Measurements from ENCODE around the gene MYO5A.
A peak's percentile ranks its signal among the peaks of the same experiment; 100 is the strongest.

MYO5A gene

GRCh38 chr15:52350423-52350822 lies 178.3 kb downstream of the MYO5A start:
- Histone ChIP-seq H2AFZ (ENCODE audit: low read depth, low read length) (no peak overlapping the region), H3K4me1 (ENCODE audit: control insufficient read depth, insufficient read depth, low read depth, low read length) (no peaks in the 10 kb centered on the region), H3K36me3 (ENCODE audit: control insufficient read depth in 1 of 2, insufficient read depth in 2 of 2, low read depth in 1 of 2, low read length in 2 of 2) (peaks cover 22 to 71% of the 10 kb centered on the region in 2 experiments), H4K91ac (ENCODE audit: low read length) (no peak overlapping the region), H2BK5ac (ENCODE audit: low read depth, low read length, poor library complexity, severe bottlenecking) (no peak overlapping the region), H3K27ac (ENCODE audit: low read length, poor library complexity, severe bottlenecking) (no peak overlapping the region), H3K23ac (ENCODE audit: low read length in 2 of 2) (no peak overlapping the region), H3K9me3 (ENCODE audit: control insufficient read depth, low read length) (no peaks in the 10 kb centered on the region), H3K79me1 (replicated peaks; ENCODE audit: low read length, poor library complexity, severe bottlenecking) (peaks cover 2% of the 10 kb centered on the region), H3K18ac (ENCODE audit: low read depth in 1 of 2, low read length in 2 of 2) (no peak overlapping the region), H3K4ac (ENCODE audit: low read depth in 1 of 2, low read length in 2 of 2) (no peak overlapping the region), H2BK120ac (ENCODE audit: low read depth, low read length) (no peak overlapping the region), H2AK5ac (ENCODE audit: low read length, severe bottlenecking) (no peak overlapping the region), H2BK15ac (ENCODE audit: low read depth, poor library complexity, severe bottlenecking) (no peak overlapping the region), H3K4me3 (ENCODE audit: insufficient read depth in 1 of 2, low read depth in 1 of 2, low read length in 2 of 2) (no peak overlapping the region), H2BK12ac (ENCODE audit: low read length in 2 of 2) (no peak overlapping the region), H3K14ac (ENCODE audit: low read length in 2 of 2) (no peak overlapping the region), H3K27me3 (ENCODE audit: control insufficient read depth in 1 of 2, insufficient read depth in 1 of 2, low read length in 2 of 2) (no peaks in the 10 kb centered on the region), H3K9ac (ENCODE audit: low read length) (peak overlapping the region; percentile 62), H4K8ac (ENCODE audit: low read length) (no peak overlapping the region), H3K4me2 (ENCODE audit: low read length, poor library complexity, severe bottlenecking) (no peak overlapping the region)
- DNase-seq = no peak
- 94% methylated on average over 2 of the region's 2 CpGs for WGBS

- Histone ChIP-seq H2BK5ac (ENCODE audit: low read depth, low read length, poor library complexity, severe bottlenecking) (no peak overlapping the region), H3K4me2 (ENCODE audit: low read length, poor library complexity, severe bottlenecking) (no peak overlapping the region), H3K23ac (ENCODE audit: low read length in 2 of 2) (no peak overlapping the region), H3K79me1 (replicated peaks; ENCODE audit: low read length, poor library complexity, severe bottlenecking) (peaks cover 2% of the 10 kb centered on the region), H3K4me3 (ENCODE audit: insufficient read depth in 1 of 2, low read depth in 1 of 2, low read length in 2 of 2) (no peak overlapping the region), H2AK5ac (ENCODE audit: low read length, severe bottlenecking) (no peak overlapping the region), H2BK120ac (ENCODE audit: low read depth, low read length) (no peak overlapping the region), H2BK15ac (ENCODE audit: low read depth, poor library complexity, severe bottlenecking) (no peak overlapping the region), H3K27me3 (ENCODE audit: control insufficient read depth in 1 of 2, insufficient read depth in 1 of 2, low read length in 2 of 2) (no peaks in the 10 kb centered on the region), H3K4ac (ENCODE audit: low read depth in 1 of 2, low read length in 2 of 2) (no peak overlapping the region), H3K9ac (ENCODE audit: low read length) (no peak overlapping the region), H3K36me3 (ENCODE audit: control insufficient read depth in 1 of 2, insufficient read depth in 2 of 2, low read depth in 1 of 2, low read length in 2 of 2) (peaks cover 22 to 75% of the 10 kb centered on the region in 2 experiments), H3K4me1 (ENCODE audit: control insufficient read depth, insufficient read depth, low read depth, low read length) (peaks cover 1% of the 10 kb centered on the region), H4K91ac (ENCODE audit: low read length) (no peak overlapping the region), H2BK12ac (ENCODE audit: low read length in 2 of 2) (no peak overlapping the region), H3K14ac (ENCODE audit: low read length in 2 of 2) (no peak overlapping the region), H3K27ac (ENCODE audit: low read length, poor library complexity, severe bottlenecking) (no peak overlapping the region), H2AFZ (ENCODE audit: low read depth, low read length) (no peak overlapping the region), H3K18ac (ENCODE audit: low read depth in 1 of 2, low read length in 2 of 2) (no peak overlapping the region), H3K9me3 (ENCODE audit: control insufficient read depth, low read length) (no peaks in the 10 kb centered on the region), H4K8ac (ENCODE audit: low read length) (no peak overlapping the region)
- peak; percentile 27 for DNase-seq
- WGBS = 77% methylated on average over 4 of the region's 6 CpGs
Measured at GRCh38 chr15:52349052-52349700, 179.5 kb downstream of the MYO5A start.

GRCh38 chr15:52348056-52348745 lies 180.5 kb downstream of the MYO5A start:
- Histone ChIP-seq H2AK5ac (ENCODE audit: low read length, severe bottlenecking) (no peak overlapping the region), H2BK15ac (ENCODE audit: low read depth, poor library complexity, severe bottlenecking) (no peak overlapping the region), H4K8ac (ENCODE audit: low read length) (no peak overlapping the region), H3K9me3 (ENCODE audit: control insufficient read depth, low read length) (no peaks in the 10 kb centered on the region), H2BK120ac (ENCODE audit: low read depth, low read length) (no peak overlapping the region), H3K4ac (ENCODE audit: low read depth in 1 of 2, low read length in 2 of 2) (no peak overlapping the region), H3K4me3 (ENCODE audit: insufficient read depth in 1 of 2, low read depth in 1 of 2, low read length in 2 of 2) (no peak overlapping the region), H3K27me3 (ENCODE audit: control insufficient read depth in 1 of 2, insufficient read depth in 1 of 2, low read length in 2 of 2) (no peaks in the 10 kb centered on the region), H3K36me3 (ENCODE audit: control insufficient read depth in 1 of 2, insufficient read depth in 2 of 2, low read depth in 1 of 2, low read length in 2 of 2) (peaks cover 18 to 69% of the 10 kb centered on the region in 2 experiments), H3K27ac (ENCODE audit: low read length, poor library complexity, severe bottlenecking) (no peak overlapping the region), H3K14ac (ENCODE audit: low read length in 2 of 2) (no peak overlapping the region), H3K9ac (ENCODE audit: low read length) (no peak overlapping the region), H3K4me2 (ENCODE audit: low read length, poor library complexity, severe bottlenecking) (no peak overlapping the region), H3K4me1 (ENCODE audit: control insufficient read depth, insufficient read depth, low read depth, low read length) (peaks cover 1% of the 10 kb centered on the region), H4K91ac (ENCODE audit: low read length) (no peak overlapping the region), H3K79me1 (replicated peaks; ENCODE audit: low read length, poor library complexity, severe bottlenecking) (peaks cover 2% of the 10 kb centered on the region), H3K18ac (ENCODE audit: low read depth in 1 of 2, low read length in 2 of 2) (no peak overlapping the region), H2BK12ac (ENCODE audit: low read length in 2 of 2) (no peak overlapping the region), H2BK5ac (ENCODE audit: low read depth, low read length, poor library complexity, severe bottlenecking) (no peak overlapping the region), H2AFZ (ENCODE audit: low read depth, low read length) (no peak overlapping the region), H3K23ac (ENCODE audit: low read length in 2 of 2) (no peak overlapping the region)
- DNase-seq = peak; percentile 31
- WGBS = 93% methylated on average over 5 of the region's 5 CpGs

GRCh38 chr15:52344592-52344991 lies 184.1 kb downstream of the MYO5A start:
- H4K91ac ChIP-seq (ENCODE audit: low read length) = no peak overlapping the region
- H3K36me3 ChIP-seq (ENCODE audit: control insufficient read depth in 1 of 2, insufficient read depth in 2 of 2, low read depth in 1 of 2, low read length in 2 of 2) = peaks cover 11 to 57% of the 10 kb centered on the region in 2 experiments
- WGBS = 100% methylated on average over 1 of the region's 1 CpG
- no peak overlapping the region for H3K4ac ChIP-seq (ENCODE audit: low read depth in 1 of 2, low read length in 2 of 2)
- no peak overlapping the region for H2BK120ac ChIP-seq (ENCODE audit: low read depth, low read length)
- H3K79me1 ChIP-seq (replicated peaks; ENCODE audit: low read length, poor library complexity, severe bottlenecking) = peaks cover 4% of the 10 kb centered on the region
- H2BK15ac ChIP-seq (ENCODE audit: low read depth, poor library complexity, severe bottlenecking) = no peak overlapping the region
- peak overlapping the region; percentile 80 for H3K9ac ChIP-seq (ENCODE audit: low read length)
- H2AK5ac ChIP-seq (ENCODE audit: low read length, severe bottlenecking) = no peak overlapping the region
- H2BK5ac ChIP-seq (ENCODE audit: low read depth, low read length, poor library complexity, severe bottlenecking) = no peak overlapping the region
- H3K27me3 ChIP-seq (ENCODE audit: control insufficient read depth in 1 of 2, insufficient read depth in 1 of 2, low read length in 2 of 2) = no peaks in the 10 kb centered on the region
- no peak overlapping the region for H2BK12ac ChIP-seq (ENCODE audit: low read length in 2 of 2)
- H3K27ac ChIP-seq (ENCODE audit: low read length, poor library complexity, severe bottlenecking) = no peak overlapping the region
- H3K4me1 ChIP-seq (ENCODE audit: control insufficient read depth, insufficient read depth, low read depth, low read length) = peaks cover 5% of the 10 kb centered on the region
- H3K14ac ChIP-seq (ENCODE audit: low read length in 2 of 2) = no peak overlapping the region
- DNase-seq = no peak
- no peak overlapping the region for H4K8ac ChIP-seq (ENCODE audit: low read length)
- no peak overlapping the region for H3K4me2 ChIP-seq (ENCODE audit: low read length, poor library complexity, severe bottlenecking)
- H3K23ac ChIP-seq (ENCODE audit: low read length in 2 of 2) = no peak overlapping the region
- no peak overlapping the region for H3K18ac ChIP-seq (ENCODE audit: low read depth in 1 of 2, low read length in 2 of 2)
- H3K4me3 ChIP-seq (ENCODE audit: insufficient read depth in 1 of 2, low read depth in 1 of 2, low read length in 2 of 2) = no peak overlapping the region
- H3K9me3 ChIP-seq (ENCODE audit: control insufficient read depth, low read length) = no peaks in the 10 kb centered on the region
- H2AFZ ChIP-seq (ENCODE audit: low read depth, low read length) = no peak overlapping the region

All from mesenchymal stem cell (in vitro differentiated cells and primary cell).